GM18511 (cell line): ENCODE results near the gene TMEM171.
A peak's percentile ranks its signal among the peaks of the same experiment; 100 is the strongest.

Experiments
- ATAC-seq: cut with Tn5 transposase; IDR thresholded peaks from one replicate; pipeline ENCODE4 v1.9.1; 2021; ENCODE audit warnings: mild to moderate bottlenecking, moderate library complexity; ENCODE audit not compliant: unreplicated experiment

The TMEM171 gene

GRCh38 chr5:73151766-73152410 is 31.5 kb downstream of the TMEM171 start:
- no peak for ATAC-seq

GRCh38 chr5:73152411-73153388 is 32.3 kb downstream of the TMEM171 start:
- ATAC-seq, result no peak

GRCh38 chr5:73153513-73153912 is 33.1 kb downstream of the TMEM171 start:
- no peak for ATAC-seq

- ATAC-seq, result no peak
Measured at GRCh38 chr5:73154208-73155006, 34.0 kb downstream of the TMEM171 start.

- ATAC-seq, result no peak
Measured at GRCh38 chr5:73155271-73156222, 35.2 kb downstream of the TMEM171 start.

- no peak for ATAC-seq
Measured at GRCh38 chr5:73157414-73158303, 37.3 kb downstream of the TMEM171 start.

GRCh38 chr5:73158313-73158712 is 37.9 kb downstream of the TMEM171 start:
- ATAC-seq, result no peak

GRCh38 chr5:73160239-73160671 is 39.9 kb downstream of the TMEM171 start:
- ATAC-seq, result peak; percentile 95

GRCh38 chr5:73170522-73170921 is 50.1 kb downstream of the TMEM171 start:
- no peak for ATAC-seq

GRCh38 chr5:73171495-73171894 is 51.1 kb downstream of the TMEM171 start:
- no peak for ATAC-seq

GRCh38 chr5:73172951-73173350 is 52.6 kb downstream of the TMEM171 start, which contains the start of gene TMEM174:
Gene TMEM174, plus strand, starts transcription at chr5:73173193. Its CDS starts 51 bp downstream, at chr5:73173244.
- ATAC-seq, result no peak

GRCh38 chr5:73174100-73174815 is 53.9 kb downstream of the TMEM171 start:
- ATAC-seq, result no peak

GRCh38 chr5:73176250-73176649 is 55.9 kb downstream of the TMEM171 start:
- ATAC-seq, result no peak

GRCh38 chr5:73178265-73178664 is 57.9 kb downstream of the TMEM171 start:
- no peak for ATAC-seq

- no peak for ATAC-seq
Measured at GRCh38 chr5:73179730-73180129, 59.4 kb downstream of the TMEM171 start.

GRCh38 chr5:73180566-73180965 is 60.2 kb downstream of the TMEM171 start:
- no peak for ATAC-seq
